Osteoblast (primary cell): ENCODE measurements around the gene COL2A1. TPM values are rescaled to one million over a fixed set of nuclear protein-coding genes. Genes with fewer than 3 reads are reported as not detected.

Experiments used
- DNase-seq: peaks from one replicate; pipeline ENCODE4 v3.0.0; 2011; ENCODE audit warnings: low spot score, mixed read lengths; ENCODE audit not compliant: insufficient read length; ENCODE audit errors: missing footprints
- H2AFZ ChIP-seq: 2 replicates; pipeline ENCODE4 v1.6.0; 2011; ENCODE audit warnings: mild to moderate bottlenecking, low read length
- H3K27ac ChIP-seq: 2 replicates; pipeline ENCODE4 v1.5.1; 2011; ENCODE audit warnings: mild to moderate bottlenecking, low read depth, low read length, moderate library complexity
- H3K27me3 ChIP-seq: 2 replicates; pipeline ENCODE4 v1.6.0; 2012; ENCODE audit warnings: mild to moderate bottlenecking, control low read depth, inconsistent platforms, low read length, moderate library complexity; ENCODE audit not compliant: insufficient read depth
- H3K36me3 ChIP-seq: 2 replicates; pipeline ENCODE4 v1.5.1; 2011; ENCODE audit warnings: mild to moderate bottlenecking, low read length, control low read depth, moderate library complexity; ENCODE audit not compliant: insufficient read depth
- H3K4me1 ChIP-seq: 2 replicates; pipeline ENCODE4 v1.5.1; 2011; ENCODE audit warnings: mild to moderate bottlenecking, low read length, control low read depth, moderate library complexity; ENCODE audit not compliant: insufficient read depth
- H3K4me2 ChIP-seq: 2 replicates; pipeline ENCODE4 v1.6.0; 2011; ENCODE audit warnings: mild to moderate bottlenecking, low read length; ENCODE audit not compliant: insufficient read depth
- H3K4me3 ChIP-seq: fragments of 200-600 bp; sonication (generic); 3 replicates; pipeline ENCODE4 v1.5.1; 2012; ENCODE audit warnings: mild to moderate bottlenecking, low read length, inconsistent platforms; ENCODE audit not compliant: insufficient read depth
- H3K79me2 ChIP-seq: 2 replicates; pipeline ENCODE4 v1.6.0; 2012; ENCODE audit warnings: mild to moderate bottlenecking, low read length, control low read depth, inconsistent platforms; ENCODE audit not compliant: insufficient read depth
- H3K9me3 ChIP-seq: 2 replicates; pipeline ENCODE4 v1.5.1; 2011; ENCODE audit warnings: low read depth, low read length, control low read depth
- H4K20me1 ChIP-seq: 2 replicates; pipeline ENCODE4 v1.6.0; 2012; ENCODE audit warnings: mild to moderate bottlenecking, low read length, control low read depth; ENCODE audit not compliant: insufficient read depth
- total RNA-seq: library from RNA; depleted of rRNA; stranded (reverse); fragments of >200 nt; gene quantifications from 2 replicates; pipeline ENCODE4 v1.2.3, GENCODE V29; 2012
- TF ChIP-seq, protein P1 (sequence below): IDR thresholded peaks from 2 replicates; pipeline ENCODE4 v1.5.1; 2011; ENCODE audit warnings: mild to moderate bottlenecking, low read depth, low read length, moderate library complexity; ENCODE audit errors: extremely low read depth

The COL2A1 gene
- total RNA-seq, 1 donor: under 0.01 TPM

GRCh38 chr12:47993491-47993890 is 10.8 kb downstream of the COL2A1 start:
- Histone ChIP-seq H3K27ac (no peak overlapping the region), H3K4me2 (no peak overlapping the region), H3K4me1 (no peaks in the 10 kb centered on the region), H3K36me3 (no peaks in the 10 kb centered on the region), H3K27me3 (peaks cover 62% of the 10 kb centered on the region), H4K20me1 (no peaks in the 10 kb centered on the region), H3K79me2 (no peaks in the 10 kb centered on the region), H3K4me3 (no peak overlapping the region), H2AFZ (no peak overlapping the region), H3K9me3 (no peaks in the 10 kb centered on the region)
- DNase-seq: peak; percentile 75
- TF ChIP-seq, protein P1, sequence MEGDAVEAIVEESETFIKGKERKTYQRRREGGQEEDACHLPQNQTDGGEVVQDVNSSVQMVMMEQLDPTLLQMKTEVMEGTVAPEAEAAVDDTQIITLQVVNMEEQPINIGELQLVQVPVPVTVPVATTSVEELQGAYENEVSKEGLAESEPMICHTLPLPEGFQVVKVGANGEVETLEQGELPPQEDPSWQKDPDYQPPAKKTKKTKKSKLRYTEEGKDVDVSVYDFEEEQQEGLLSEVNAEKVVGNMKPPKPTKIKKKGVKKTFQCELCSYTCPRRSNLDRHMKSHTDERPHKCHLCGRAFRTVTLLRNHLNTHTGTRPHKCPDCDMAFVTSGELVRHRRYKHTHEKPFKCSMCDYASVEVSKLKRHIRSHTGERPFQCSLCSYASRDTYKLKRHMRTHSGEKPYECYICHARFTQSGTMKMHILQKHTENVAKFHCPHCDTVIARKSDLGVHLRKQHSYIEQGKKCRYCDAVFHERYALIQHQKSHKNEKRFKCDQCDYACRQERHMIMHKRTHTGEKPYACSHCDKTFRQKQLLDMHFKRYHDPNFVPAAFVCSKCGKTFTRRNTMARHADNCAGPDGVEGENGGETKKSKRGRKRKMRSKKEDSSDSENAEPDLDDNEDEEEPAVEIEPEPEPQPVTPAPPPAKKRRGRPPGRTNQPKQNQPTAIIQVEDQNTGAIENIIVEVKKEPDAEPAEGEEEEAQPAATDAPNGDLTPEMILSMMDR: no peak

GRCh38 chr12:47992776-47993175 is 11.5 kb downstream of the COL2A1 start:
- Histone ChIP-seq H3K79me2 (no peaks in the 10 kb centered on the region), H3K4me1 (no peaks in the 10 kb centered on the region), H3K4me2 (no peak overlapping the region), H3K9me3 (no peaks in the 10 kb centered on the region), H3K4me3 (no peak overlapping the region), H4K20me1 (no peaks in the 10 kb centered on the region), H2AFZ (no peak overlapping the region), H3K36me3 (no peaks in the 10 kb centered on the region), H3K27me3 (peaks cover 55% of the 10 kb centered on the region), H3K27ac (no peak overlapping the region)
- TF ChIP-seq, protein P1: no peak
- no peak for DNase-seq

- Histone ChIP-seq H3K4me1 (no peaks in the 10 kb centered on the region), H3K4me3 (no peak overlapping the region), H3K4me2 (no peak overlapping the region), H3K9me3 (no peaks in the 10 kb centered on the region), H3K79me2 (no peaks in the 10 kb centered on the region), H4K20me1 (no peaks in the 10 kb centered on the region), H3K27ac (no peak overlapping the region), H2AFZ (no peak overlapping the region), H3K36me3 (no peaks in the 10 kb centered on the region), H3K27me3 (peaks cover 42% of the 10 kb centered on the region)
- TF ChIP-seq, protein P1: no peak
- peak; percentile 34 for DNase-seq
Observed at GRCh38 chr12:47991106-47992061, 12.9 kb downstream of the COL2A1 start.

DNA sequence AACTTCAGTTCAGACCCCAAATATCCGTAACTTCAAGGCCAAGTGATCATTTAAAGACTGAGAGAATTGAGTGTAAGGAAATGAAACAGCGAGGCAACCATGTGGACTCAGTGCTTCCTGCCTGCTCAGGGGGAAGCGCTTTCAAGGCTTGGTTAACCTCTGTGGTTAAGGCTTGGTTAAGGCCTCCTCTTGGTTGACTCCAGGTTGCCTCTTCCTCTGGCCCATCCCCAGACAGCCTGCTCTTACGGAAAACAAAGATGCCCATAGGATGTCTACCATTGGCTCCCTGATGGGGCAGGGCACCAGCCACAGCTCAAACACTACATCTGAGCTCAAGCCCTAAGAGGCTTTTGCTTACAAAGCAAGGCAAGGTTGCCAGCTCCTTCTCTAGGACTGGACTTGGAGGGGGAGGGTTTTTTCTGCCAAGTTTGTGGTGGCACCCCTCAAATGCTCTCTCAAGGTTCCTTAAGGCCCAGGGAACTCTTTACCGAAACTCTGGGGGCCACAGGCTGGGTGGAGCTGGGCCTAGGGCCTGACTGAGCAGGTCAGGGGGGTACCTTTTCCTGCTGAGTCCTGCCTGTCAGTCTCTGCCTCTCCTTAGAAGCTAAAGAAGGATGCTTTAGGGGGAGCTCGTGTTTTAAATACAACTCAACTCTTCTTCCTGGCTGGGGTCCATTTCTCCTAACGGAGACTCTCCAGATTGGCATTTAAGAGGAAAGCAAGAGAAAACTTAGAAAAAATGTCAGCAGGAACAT is 13.7 kb downstream of the COL2A1 start:
- H2AFZ ChIP-seq: no peak overlapping the region
- no peaks in the 10 kb centered on the region for H4K20me1 ChIP-seq
- peak; percentile 60 for DNase-seq
- H3K27me3 ChIP-seq: peaks cover 35% of the 10 kb centered on the region
- H3K36me3 ChIP-seq: no peaks in the 10 kb centered on the region
- no peak overlapping the region for H3K27ac ChIP-seq
- TF ChIP-seq, protein P1: no peak
- no peaks in the 10 kb centered on the region for H3K79me2 ChIP-seq
- no peak overlapping the region for H3K4me2 ChIP-seq
- no peak overlapping the region for H3K4me3 ChIP-seq
- no peaks in the 10 kb centered on the region for H3K4me1 ChIP-seq
- H3K9me3 ChIP-seq: no peaks in the 10 kb centered on the region
